Progenitor cell of endocrine pancreas (in vitro differentiated cells): ENCODE data around the gene RNU6-1. TPM values are rescaled to one million over a fixed set of nuclear protein-coding genes. Genes with fewer than 3 reads are reported as not detected.

Experiments
- DNase-seq: peaks from one replicate; pipeline ENCODE4 v3.0.0; 2021; ENCODE audit warnings: low spot score; ENCODE audit not compliant: unreplicated experiment
- H3K27ac Mint-ChIP-seq: 2 replicates; pipeline ENCODE4 v1.8.0; 2021; ENCODE audit warnings: mild to moderate bottlenecking, moderate library complexity, mixed read lengths
- H3K27me3 Mint-ChIP-seq: 2 replicates; pipeline ENCODE4 v1.8.0; 2021; ENCODE audit warnings: mixed read lengths
- H3K36me3 Mint-ChIP-seq: 2 replicates; pipeline ENCODE4 v1.8.0; 2022; ENCODE audit warnings: mixed read lengths; ENCODE audit not compliant: insufficient read depth
- H3K4me1 Mint-ChIP-seq: 2 replicates; pipeline ENCODE4 v1.8.0; 2021; ENCODE audit warnings: low read depth, mixed read lengths
- H3K4me3 Mint-ChIP-seq: 2 replicates; pipeline ENCODE4 v1.8.0; 2021; ENCODE audit warnings: low read depth, mild to moderate bottlenecking, moderate library complexity, mixed read lengths
- H3K9me3 Mint-ChIP-seq: 2 replicates; pipeline ENCODE4 v1.8.0; 2021; ENCODE audit warnings: low read depth, mixed read lengths
- CTCF ChIP-seq: fragments of 200-600 bp; sonication (generic); IDR thresholded peaks from one replicate; pipeline ENCODE4 v1.5.0; 2021; ENCODE audit warnings: antibody characterized with exemption, mild to moderate bottlenecking; ENCODE audit not compliant: unreplicated experiment
- total RNA-seq: library from RNA; stranded (reverse); gene quantifications from 2 replicates; pipeline ENCODE4 v1.2.1, GENCODE V29; 2021

RNU6-1 gene
- total RNA-seq, 1 donor from 2014 or later, result not detected

- DNase-seq, result no peak
- Mint-ChIP-seq H3K4me1 (peaks cover 17% of the 10 kb centered on the region), H3K36me3 (no peaks in the 10 kb centered on the region), H3K27ac (no peak overlapping the region), H3K27me3 (peaks cover 87% of the 10 kb centered on the region), H3K4me3 (no peak overlapping the region), H3K9me3 (peaks cover 4% of the 10 kb centered on the region)
- no peak for TF ChIP-seq CTCF
Observed at GRCh38 chr15:67820122-67820991, 19.5 kb downstream of the RNU6-1 start.

GRCh38 chr15:67819636-67820035 is 20.2 kb downstream of the RNU6-1 start:
- no peak for DNase-seq
- Mint-ChIP-seq H3K4me1 (peaks cover 17% of the 10 kb centered on the region), H3K27ac (no peak overlapping the region), H3K27me3 (peaks cover 81% of the 10 kb centered on the region), H3K36me3 (no peaks in the 10 kb centered on the region), H3K4me3 (no peak overlapping the region), H3K9me3 (peaks cover 4% of the 10 kb centered on the region)
- no peak for TF ChIP-seq CTCF

DNA sequence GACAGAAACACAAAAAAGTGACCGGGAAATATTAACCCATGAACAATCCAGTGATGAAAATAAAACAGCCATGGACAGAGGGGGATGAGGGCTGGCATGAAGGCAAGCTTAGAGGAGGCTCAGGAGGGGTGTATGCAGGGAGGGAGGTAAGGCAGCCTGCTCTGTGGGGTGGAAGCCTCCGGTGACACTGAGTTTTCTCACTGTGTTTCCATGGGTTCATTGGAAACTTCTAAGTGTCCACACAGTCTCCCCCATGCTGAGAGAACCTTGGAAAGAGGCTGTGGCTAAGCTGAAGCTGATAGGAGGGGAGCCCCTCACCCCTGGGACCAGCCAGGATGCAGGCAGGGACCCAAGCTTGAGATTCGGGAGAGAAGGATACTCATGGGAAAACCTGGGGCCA is 21.4 kb downstream of the RNU6-1 start:
- TF ChIP-seq CTCF, result no peak
- H3K27ac Mint-ChIP-seq, result no peak overlapping the region
- H3K27me3 Mint-ChIP-seq, result peaks cover 70% of the 10 kb centered on the region

DNA sequence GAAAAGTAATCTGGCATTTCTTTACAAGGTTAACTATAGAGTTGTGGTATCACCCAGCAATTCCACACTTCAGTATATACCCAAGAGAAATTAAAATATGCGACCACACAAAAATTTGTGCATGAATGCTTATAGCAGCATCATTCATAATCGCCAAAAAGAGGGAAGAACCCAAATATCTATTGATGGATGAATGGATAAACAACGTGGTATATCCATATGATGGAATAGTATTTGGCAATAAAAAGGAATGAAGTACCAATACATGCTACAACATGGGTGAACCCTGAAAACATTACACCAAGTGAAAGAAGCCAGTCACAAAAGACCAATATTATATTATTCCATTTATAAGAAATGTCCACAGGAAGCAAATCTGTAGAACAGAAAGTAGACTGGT is 23.2 kb downstream of the RNU6-1 start:
- H3K27me3 Mint-ChIP-seq, result peaks cover 59% of the 10 kb centered on the region
- peaks cover 4% of the 10 kb centered on the region for H3K9me3 Mint-ChIP-seq
- H3K4me3 Mint-ChIP-seq, result no peak overlapping the region
- no peaks in the 10 kb centered on the region for H3K36me3 Mint-ChIP-seq
- TF ChIP-seq CTCF, result no peak
- no peak for DNase-seq
- no peak overlapping the region for H3K27ac Mint-ChIP-seq
- peaks cover 21% of the 10 kb centered on the region for H3K4me1 Mint-ChIP-seq

More for the DNA sequence above, 21.4 kb downstream of the RNU6-1 start:
- Mint-ChIP-seq H3K4me1 (peaks cover 13% of the 10 kb centered on the region), H3K4me3 (no peak overlapping the region), H3K9me3 (peaks cover 4% of the 10 kb centered on the region), H3K36me3 (no peaks in the 10 kb centered on the region)
- no peak for DNase-seq

GRCh38 chr15:67815036-67815592 is 24.7 kb downstream of the RNU6-1 start:
- DNase-seq, result no peak
- Mint-ChIP-seq H3K36me3 (no peaks in the 10 kb centered on the region), H3K27ac (no peak overlapping the region), H3K27me3 (peaks cover 43% of the 10 kb centered on the region), H3K4me3 (no peak overlapping the region), H3K4me1 (peaks cover 17% of the 10 kb centered on the region), H3K9me3 (peaks cover 4% of the 10 kb centered on the region)
- TF ChIP-seq CTCF, result no peak
